ENCODE measurements around the gene UGP2.

DNA sequence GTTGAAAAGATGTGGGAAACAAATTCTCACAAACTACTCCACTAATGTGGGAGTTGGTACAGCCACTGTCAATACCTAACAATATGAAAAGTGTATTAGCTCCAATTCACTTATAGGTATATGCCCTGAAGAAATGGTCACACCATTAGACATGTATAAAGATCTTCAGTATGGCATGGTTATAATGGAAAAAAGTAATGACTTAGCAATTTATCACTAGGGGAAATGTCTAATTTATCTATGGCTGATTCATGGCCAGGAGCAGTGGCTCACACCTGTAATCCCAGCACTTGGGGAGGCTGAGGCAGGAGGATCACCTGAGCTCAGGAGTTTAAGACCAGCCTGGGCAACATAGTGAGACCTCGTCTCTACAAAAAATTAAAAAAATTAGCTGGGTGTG lies 52.5 kb downstream of the UGP2 start:
- TF ChIP-seq, protein P1, sequence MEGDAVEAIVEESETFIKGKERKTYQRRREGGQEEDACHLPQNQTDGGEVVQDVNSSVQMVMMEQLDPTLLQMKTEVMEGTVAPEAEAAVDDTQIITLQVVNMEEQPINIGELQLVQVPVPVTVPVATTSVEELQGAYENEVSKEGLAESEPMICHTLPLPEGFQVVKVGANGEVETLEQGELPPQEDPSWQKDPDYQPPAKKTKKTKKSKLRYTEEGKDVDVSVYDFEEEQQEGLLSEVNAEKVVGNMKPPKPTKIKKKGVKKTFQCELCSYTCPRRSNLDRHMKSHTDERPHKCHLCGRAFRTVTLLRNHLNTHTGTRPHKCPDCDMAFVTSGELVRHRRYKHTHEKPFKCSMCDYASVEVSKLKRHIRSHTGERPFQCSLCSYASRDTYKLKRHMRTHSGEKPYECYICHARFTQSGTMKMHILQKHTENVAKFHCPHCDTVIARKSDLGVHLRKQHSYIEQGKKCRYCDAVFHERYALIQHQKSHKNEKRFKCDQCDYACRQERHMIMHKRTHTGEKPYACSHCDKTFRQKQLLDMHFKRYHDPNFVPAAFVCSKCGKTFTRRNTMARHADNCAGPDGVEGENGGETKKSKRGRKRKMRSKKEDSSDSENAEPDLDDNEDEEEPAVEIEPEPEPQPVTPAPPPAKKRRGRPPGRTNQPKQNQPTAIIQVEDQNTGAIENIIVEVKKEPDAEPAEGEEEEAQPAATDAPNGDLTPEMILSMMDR (IDR thresholded peaks at IDR 0.05; ENCODE audit: low read depth, low read length, poor library complexity, severe bottlenecking) = no peak
- TF ChIP-seq EZH2phosphoT487 (IDR thresholded peaks at IDR 0.05; ENCODE audit: borderline replicate concordance, low read length) = no peak
